ENCODE results near the gene GDNF.

DNA sequence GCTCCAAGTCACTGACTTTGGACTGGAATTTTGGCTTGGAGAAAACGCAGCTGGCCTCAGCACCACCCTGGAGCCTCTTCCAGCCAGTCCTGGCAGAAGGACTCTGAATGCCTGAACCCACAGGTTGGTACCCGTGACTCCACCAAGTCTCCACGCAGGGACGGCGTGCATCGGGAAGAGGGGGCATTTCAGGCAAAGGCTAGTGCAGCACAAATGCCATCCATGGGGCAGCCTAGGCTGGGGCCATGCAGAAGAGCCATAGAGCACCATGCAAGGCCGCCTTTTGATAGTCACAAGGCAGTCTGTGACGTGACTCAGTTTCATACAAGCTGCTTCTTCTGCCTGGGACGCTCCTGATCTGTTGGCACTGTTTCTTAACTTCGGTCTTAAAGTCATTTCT, 28.0 kb downstream of the GDNF start:
- no peak for TF ChIP-seq CTCF (IDR thresholded peaks at IDR 0.05)
- no peak for TF ChIP-seq POLR2A (IDR thresholded peaks at IDR 0.05)

All from adrenal gland (tissue), 5 donors.